ENCODE data around the gene FHL1.

The FHL1 gene

DNA sequence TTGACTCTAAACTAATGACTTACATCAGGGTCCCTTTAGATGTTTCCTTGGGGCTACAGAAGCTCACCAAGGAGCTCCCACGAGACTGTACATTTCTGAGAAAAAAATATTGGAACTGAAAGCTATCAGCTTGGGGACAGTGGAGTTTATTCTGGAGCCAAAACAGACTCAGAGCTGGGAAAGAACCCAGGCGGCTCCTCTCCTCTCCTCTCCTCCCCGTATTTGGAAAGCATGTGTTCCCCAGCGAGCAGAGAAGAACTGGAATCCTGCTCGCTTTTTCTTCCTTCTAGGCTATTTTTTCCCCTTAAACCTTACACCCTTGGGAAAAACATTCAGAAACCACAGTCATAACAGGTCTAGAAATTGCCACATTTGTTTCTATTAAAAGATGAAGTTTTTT lies 108.2 kb downstream of the FHL1 start:
- DNase-seq (ENCODE audit: low read depth), result no peak

DNA sequence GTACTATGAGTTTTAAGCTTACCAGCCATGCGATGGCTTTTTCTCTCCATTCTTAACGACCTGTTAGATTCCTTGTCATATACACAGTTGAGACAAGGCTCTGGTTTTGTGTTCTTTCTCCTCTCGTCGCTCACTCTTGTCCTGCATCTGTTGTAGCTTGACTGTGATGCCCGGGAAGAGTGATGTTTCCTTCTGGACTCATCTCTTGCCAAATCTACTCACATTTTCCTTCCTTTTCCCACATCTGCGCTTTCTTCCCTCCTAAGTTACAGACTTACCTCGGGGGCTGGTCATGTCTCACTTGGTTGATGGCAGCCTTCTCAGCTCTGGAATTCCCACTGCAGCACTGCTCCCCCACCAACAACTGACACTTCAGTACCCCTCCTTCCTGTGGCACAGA lies 108.7 kb downstream of the FHL1 start:
- DNase-seq (ENCODE audit: low read depth), result no peak

DNA sequence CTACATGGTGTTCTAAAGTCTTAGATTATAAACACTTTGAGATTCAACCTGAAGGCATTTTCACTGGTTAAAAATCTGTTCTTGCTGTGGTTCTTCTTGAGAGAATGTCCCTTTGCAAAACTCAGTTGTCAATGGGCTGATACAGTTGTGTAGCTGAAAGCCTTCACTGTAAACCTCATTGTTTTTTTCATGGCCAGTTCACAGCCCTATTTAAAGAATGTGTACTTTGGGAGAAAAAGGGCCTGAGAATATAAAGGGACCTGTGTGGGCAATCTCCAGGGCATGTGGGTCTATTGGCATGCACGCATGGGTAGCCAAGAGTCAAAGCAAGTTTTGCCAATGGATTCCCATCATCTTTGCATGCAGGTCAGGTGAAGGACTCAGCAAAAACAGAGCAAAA lies 111.6 kb downstream of the FHL1 start:
- no peak for DNase-seq (ENCODE audit: low read depth)

DNA sequence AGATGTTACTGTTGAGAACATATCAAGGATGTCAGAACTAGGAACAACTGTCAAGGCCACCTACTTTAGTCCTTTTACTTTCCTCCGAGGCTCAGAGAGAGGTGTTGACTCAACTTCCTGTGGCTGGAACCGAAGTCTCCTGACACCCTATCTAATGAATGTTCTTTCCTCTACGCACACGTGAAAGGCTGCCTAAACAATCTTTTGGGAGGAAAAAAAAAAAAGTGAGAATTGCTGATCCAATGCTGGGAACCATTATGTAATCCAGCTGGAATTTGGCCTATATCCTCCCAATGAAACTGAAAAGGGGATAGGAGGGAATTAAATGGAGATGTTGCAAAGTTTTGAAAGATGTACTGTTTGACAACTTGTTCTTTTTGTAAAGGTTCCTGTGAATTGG lies 112.2 kb downstream of the FHL1 start:
- no peak for DNase-seq (ENCODE audit: low read depth)

DNA sequence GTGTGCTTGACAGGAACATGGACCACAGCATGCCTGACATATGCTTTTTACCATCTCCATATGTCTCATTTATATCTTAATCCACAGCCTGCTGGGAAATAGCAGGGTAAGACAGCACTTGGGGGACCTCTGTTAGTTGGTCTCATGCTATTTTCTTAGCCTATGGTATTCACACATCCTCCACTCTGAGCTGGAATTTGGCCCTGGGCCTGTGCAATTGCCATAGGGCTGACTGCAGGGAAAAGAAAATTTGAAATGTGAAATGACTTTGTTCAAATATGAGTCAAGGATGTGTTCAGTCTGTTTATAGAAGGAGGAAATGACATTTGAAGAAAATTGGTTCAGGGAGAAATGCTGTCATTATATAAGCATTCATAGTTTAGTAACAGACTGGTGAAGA lies 113.4 kb downstream of the FHL1 start:
- no peak for DNase-seq (ENCODE audit: low read depth)
